Activated naive CD4-positive, alpha-beta T cell treated with anti-CD3 and anti-CD28 coated beads for 36 hours (primary cell): Measurements from ENCODE around the gene REG3A. TPM values are rescaled to one million over a fixed set of nuclear protein-coding genes. Genes with fewer than 3 reads are reported as not detected.

Source experiments
- CTCF ChIA-PET: fragments of 350-600 bp; sonication (Branson Sonifier 250); formaldehyde crosslinking; loops from one replicate; lab custom pipeline; 2021; ENCODE audit warnings: antibody characterized with exemption; lab: Charles Lee
- DNase-seq: peaks from one replicate; pipeline ENCODE4 v3.0.0-alpha.2; 2020
- H3K27ac Mint-ChIP-seq: one replicate; pipeline ENCODE4 v1.8.0; 2021; ENCODE audit warnings: mild to moderate bottlenecking, mixed read lengths
- H3K27me3 Mint-ChIP-seq: one replicate; pipeline ENCODE4 v1.8.0; 2021; ENCODE audit warnings: low read depth, mixed read lengths
- H3K36me3 Mint-ChIP-seq: one replicate; pipeline ENCODE4 v1.8.0; 2021; ENCODE audit warnings: low read depth, mixed read lengths
- H3K4me1 Mint-ChIP-seq: one replicate; pipeline ENCODE4 v1.8.0; 2021; ENCODE audit warnings: low read depth, mixed read lengths
- H3K4me3 Mint-ChIP-seq: one replicate; pipeline ENCODE4 v1.8.0; 2021; ENCODE audit warnings: mild to moderate bottlenecking, moderate library complexity, mixed read lengths
- H3K9me3 Mint-ChIP-seq: one replicate; pipeline ENCODE4 v1.8.0; 2021; ENCODE audit warnings: mixed read lengths
- intact Hi-C: fragments of 100-400 bp; cut with micrococcal nuclease; formaldehyde crosslinking; loops from one replicate; pipeline ENCODE4 v1.15.1; 2023
- total RNA-seq, 2 experiments: library from RNA; stranded (reverse); gene quantifications; one replicate each; pipeline ENCODE4 v1.2.3, GENCODE V29; 2021

Gene REG3A
- not detected for total RNA-seq

- CTCF ChIA-PET = no interaction called here
- H3K27me3 Mint-ChIP-seq = no peaks in the 10 kb centered on the region
- peaks cover 7% of the 10 kb centered on the region for H3K9me3 Mint-ChIP-seq
- H3K4me1 Mint-ChIP-seq = no peaks in the 10 kb centered on the region
- H3K27ac Mint-ChIP-seq = no peak within 1 kb of the TSS
- H3K4me3 Mint-ChIP-seq = no peak within 1 kb of the TSS
- no peaks in the 10 kb centered on the region for H3K36me3 Mint-ChIP-seq
- DNase-seq = no peak
- intact Hi-C loops = no loop called here
Measured at GRCh38 chr2:79159653-79160052, at the start of gene REG3A. REG3A (minus strand) TSS chr2:79159753; CDS start chr2:79159405, 348 bp downstream.

DNA sequence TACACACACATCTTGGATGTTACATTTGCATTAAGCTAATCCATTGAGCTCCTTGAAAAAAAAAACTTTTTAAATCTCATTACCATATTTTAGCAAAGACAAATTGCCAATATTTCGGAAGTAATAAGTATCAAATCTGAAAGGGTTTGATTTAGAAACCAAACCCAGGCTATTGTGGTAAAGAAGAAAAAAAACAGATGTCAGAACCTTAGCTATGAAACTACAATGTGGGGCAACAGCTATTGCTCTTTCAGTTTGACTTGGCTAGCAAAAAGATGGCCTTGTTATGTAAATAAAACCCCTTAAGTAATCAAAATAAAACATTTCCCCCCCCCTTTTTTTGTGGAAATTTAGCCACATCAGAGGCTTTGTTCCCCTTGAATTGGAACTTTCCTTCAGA is 41.2 kb upstream of the REG3A start:
- DNase-seq = no peak
- no peaks in the 10 kb centered on the region for H3K27me3 Mint-ChIP-seq
- H3K27ac Mint-ChIP-seq = no peak overlapping the region
- no peak overlapping the region for H3K4me3 Mint-ChIP-seq
- H3K4me1 Mint-ChIP-seq = no peaks in the 10 kb centered on the region
- H3K9me3 Mint-ChIP-seq = peaks cover 7% of the 10 kb centered on the region
- no peaks in the 10 kb centered on the region for H3K36me3 Mint-ChIP-seq
- intact Hi-C loops = no loop called here
- CTCF ChIA-PET = interaction anchor here (0.5 kb wide), 1 partner anchor 17 kb away, joined by 3 read pairs; no protein-coding TSS in a partner anchor

GRCh38 chr2:79191816-79192215 is 32.3 kb upstream of the REG3A start:
- Mint-ChIP-seq H3K27ac (no peak overlapping the region), H3K27me3 (no peaks in the 10 kb centered on the region), H3K4me3 (no peak overlapping the region), H3K36me3 (no peaks in the 10 kb centered on the region), H3K4me1 (no peaks in the 10 kb centered on the region), H3K9me3 (peaks cover 2% of the 10 kb centered on the region)
- intact Hi-C loops = no loop called here
- CTCF ChIA-PET = no interaction called here
- DNase-seq = no peak

GRCh38 chr2:79191081-79191480 is 31.5 kb upstream of the REG3A start:
- Mint-ChIP-seq H3K36me3 (no peaks in the 10 kb centered on the region), H3K4me1 (no peaks in the 10 kb centered on the region), H3K9me3 (peaks cover 2% of the 10 kb centered on the region), H3K27me3 (no peaks in the 10 kb centered on the region), H3K4me3 (no peak overlapping the region), H3K27ac (no peak overlapping the region)
- DNase-seq = no peak
- CTCF ChIA-PET = no interaction called here
- intact Hi-C loops = no loop called here

DNA sequence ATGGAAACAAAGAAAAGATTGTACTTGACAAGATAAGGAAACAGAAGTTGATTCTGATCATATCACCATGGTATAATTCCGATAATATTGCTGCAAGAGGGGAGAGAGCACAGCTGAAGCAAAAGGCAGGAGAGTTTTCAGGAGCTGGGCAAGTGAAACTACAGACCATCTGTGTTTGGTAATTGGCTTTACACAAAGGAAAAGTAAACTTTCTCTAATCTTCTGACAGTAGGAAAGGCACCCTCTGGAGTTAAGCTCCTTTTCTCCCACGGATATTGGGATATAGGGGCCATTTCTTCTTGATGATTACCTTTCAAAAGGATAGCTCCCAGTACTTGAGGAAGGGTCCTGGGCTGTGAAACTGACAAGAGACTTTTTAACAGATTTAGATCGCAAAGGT is 29.9 kb upstream of the REG3A start:
- intact Hi-C loops = no loop called here
- Mint-ChIP-seq H3K9me3 (peaks cover 2% of the 10 kb centered on the region), H3K4me3 (no peak overlapping the region), H3K36me3 (no peaks in the 10 kb centered on the region), H3K4me1 (no peaks in the 10 kb centered on the region), H3K27me3 (no peaks in the 10 kb centered on the region), H3K27ac (no peak overlapping the region)
- no peak for DNase-seq
- CTCF ChIA-PET = no interaction called here

- Mint-ChIP-seq H3K4me1 (no peaks in the 10 kb centered on the region), H3K9me3 (peaks cover 18% of the 10 kb centered on the region)
Measured at GRCh38 chr2:79181617-79182016, 22.1 kb upstream of the REG3A start.

DNA sequence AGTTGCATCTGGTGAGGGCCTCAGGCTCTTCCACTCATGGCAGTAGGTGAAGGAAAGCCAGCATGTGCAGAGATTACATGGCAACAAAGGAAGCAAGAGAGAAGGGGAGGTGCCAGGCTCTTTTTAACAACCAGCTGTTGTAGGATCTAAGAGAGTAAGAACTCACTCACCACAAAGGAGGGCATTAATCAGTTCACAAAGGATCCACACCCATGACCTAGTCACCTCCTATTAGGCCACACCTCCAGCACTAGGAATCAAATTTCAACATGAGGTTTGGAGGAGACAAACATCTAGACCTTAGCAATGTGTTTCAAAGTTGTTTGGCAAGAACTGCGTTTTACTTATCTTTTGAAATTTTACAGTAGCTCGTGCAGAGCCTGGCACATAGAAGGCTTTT is 20.5 kb upstream of the REG3A start:
- no peaks in the 10 kb centered on the region for H3K36me3 Mint-ChIP-seq
- H3K4me3 Mint-ChIP-seq = no peak overlapping the region
- DNase-seq = no peak

More at GRCh38 chr2:79181617-79182016, 22.1 kb upstream of the REG3A start:
- intact Hi-C loops = no loop called here
- Mint-ChIP-seq H3K27ac (no peak overlapping the region), H3K27me3 (no peaks in the 10 kb centered on the region), H3K36me3 (no peaks in the 10 kb centered on the region), H3K4me3 (no peak overlapping the region)
- CTCF ChIA-PET = no interaction called here
- DNase-seq = no peak

DNA sequence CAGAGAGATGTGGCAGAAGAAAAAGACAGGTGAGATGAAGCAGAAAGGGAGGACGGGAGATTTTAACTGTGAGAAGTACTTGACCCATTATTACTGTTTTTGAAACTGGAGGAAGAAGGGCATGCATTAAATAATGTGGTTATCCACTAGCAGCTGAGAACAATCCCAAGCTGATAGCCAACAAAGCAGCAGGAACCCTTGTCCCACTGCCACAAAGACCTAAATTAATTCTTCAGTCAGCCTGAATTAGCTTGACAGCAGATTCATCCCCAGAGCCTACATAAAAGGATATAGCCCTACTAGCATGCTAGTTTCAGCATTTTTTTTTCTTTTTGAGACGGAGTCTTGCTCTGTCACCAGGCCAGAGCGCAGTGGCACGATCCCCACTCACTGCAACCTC is 19.5 kb upstream of the REG3A start:
- CTCF ChIA-PET = no interaction called here
- H3K27ac Mint-ChIP-seq = no peak overlapping the region
- H3K9me3 Mint-ChIP-seq = peaks cover 20% of the 10 kb centered on the region
- intact Hi-C loops = no loop called here
- DNase-seq = no peak
- H3K27me3 Mint-ChIP-seq = no peaks in the 10 kb centered on the region
- H3K36me3 Mint-ChIP-seq = no peaks in the 10 kb centered on the region
- no peaks in the 10 kb centered on the region for H3K4me1 Mint-ChIP-seq
- H3K4me3 Mint-ChIP-seq = no peak overlapping the region

More for the DNA sequence above, 20.5 kb upstream of the REG3A start:
- H3K27me3 Mint-ChIP-seq = no peaks in the 10 kb centered on the region
- intact Hi-C loops = no loop called here
- no peaks in the 10 kb centered on the region for H3K4me1 Mint-ChIP-seq
- no peak overlapping the region for H3K27ac Mint-ChIP-seq
- CTCF ChIA-PET = no interaction called here
- H3K9me3 Mint-ChIP-seq = peaks cover 20% of the 10 kb centered on the region

- Mint-ChIP-seq H3K27ac (no peak overlapping the region), H3K27me3 (no peaks in the 10 kb centered on the region), H3K36me3 (no peaks in the 10 kb centered on the region), H3K9me3 (peaks cover 17% of the 10 kb centered on the region), H3K4me1 (no peaks in the 10 kb centered on the region), H3K4me3 (no peak overlapping the region)
- intact Hi-C loops = no loop called here
- CTCF ChIA-PET = interaction anchor here (0.7 kb wide), 1 partner anchor 335 kb away, joined by 6 read pairs; no protein-coding TSS in a partner anchor
- no peak for DNase-seq
Measured at GRCh38 chr2:79178076-79178674, 18.6 kb upstream of the REG3A start.

GRCh38 chr2:79171348-79171958 is 11.9 kb upstream of the REG3A start:
- Mint-ChIP-seq H3K27me3 (no peaks in the 10 kb centered on the region), H3K4me1 (no peaks in the 10 kb centered on the region), H3K36me3 (no peaks in the 10 kb centered on the region), H3K4me3 (no peak overlapping the region), H3K27ac (no peak overlapping the region), H3K9me3 (peaks cover 10% of the 10 kb centered on the region)
- CTCF ChIA-PET = no interaction called here
- intact Hi-C loops = no loop called here
- no peak for DNase-seq

DNA sequence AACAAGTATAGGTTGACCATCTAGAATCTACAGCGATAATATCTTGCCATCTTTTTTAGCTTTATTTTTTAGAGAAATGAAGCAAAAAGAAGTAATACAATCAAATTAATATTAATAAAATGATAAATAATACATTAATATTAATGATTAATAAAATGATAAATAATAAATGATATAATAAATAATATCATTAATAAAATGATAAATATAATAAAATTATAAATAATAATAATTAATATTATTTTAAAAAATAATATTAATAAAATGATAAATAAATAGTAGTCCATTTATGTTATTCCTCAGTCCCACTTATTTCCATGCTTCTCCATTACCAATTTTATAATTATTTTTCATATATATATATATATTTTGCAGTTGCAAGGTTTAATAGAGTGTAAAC is 3.2 kb upstream of the REG3A start:
- intact Hi-C loops = no loop called here
- peaks cover 9% of the 10 kb centered on the region for H3K9me3 Mint-ChIP-seq
- H3K27ac Mint-ChIP-seq = no peak overlapping the region
- H3K4me1 Mint-ChIP-seq = no peaks in the 10 kb centered on the region
- H3K4me3 Mint-ChIP-seq = no peak overlapping the region
- no peaks in the 10 kb centered on the region for H3K27me3 Mint-ChIP-seq
- no peaks in the 10 kb centered on the region for H3K36me3 Mint-ChIP-seq
- CTCF ChIA-PET = interaction anchor here (0.6 kb wide), 1 partner anchor 341 kb away, joined by 5 read pairs; no protein-coding TSS in a partner anchor
- no peak for DNase-seq

- intact Hi-C loops = no loop called here
- Mint-ChIP-seq H3K27me3 (no peaks in the 10 kb centered on the region), H3K36me3 (no peaks in the 10 kb centered on the region), H3K27ac (no peak overlapping the region), H3K4me3 (no peak overlapping the region), H3K4me1 (no peaks in the 10 kb centered on the region), H3K9me3 (peaks cover 9% of the 10 kb centered on the region)
- CTCF ChIA-PET = interaction anchor here (0.6 kb wide), 1 partner anchor 342 kb away, joined by 5 read pairs; no protein-coding TSS in a partner anchor
- no peak for DNase-seq
Measured at GRCh38 chr2:79162132-79162531, 2.6 kb upstream of the REG3A start.

- intact Hi-C loops = no loop called here
- CTCF ChIA-PET = no interaction called here
- Mint-ChIP-seq H3K27me3 (no peaks in the 10 kb centered on the region), H3K4me3 (no peak overlapping the region), H3K36me3 (no peaks in the 10 kb centered on the region), H3K27ac (no peak overlapping the region), H3K4me1 (no peaks in the 10 kb centered on the region), H3K9me3 (peaks cover 7% of the 10 kb centered on the region)
- DNase-seq = no peak
Measured at GRCh38 chr2:79159030-79159429, 523 bp downstream of the REG3A start.
